Activated effector memory CD4-positive, alpha-beta T cell treated with Interleukin-2 at 50 U/mL for 16 hours (primary cell): Measurements from ENCODE around the gene PKNOX1.
"Not testable (repeated sequence)": the region's sequence is repeated elsewhere in the genome, so short reads cannot be mapped to it uniquely, and the experiment has no call there.

Experiments used
- DNase-seq: peaks from one replicate; pipeline ENCODE4 v3.0.0-alpha.2; 2020

The PKNOX1 gene

DNA sequence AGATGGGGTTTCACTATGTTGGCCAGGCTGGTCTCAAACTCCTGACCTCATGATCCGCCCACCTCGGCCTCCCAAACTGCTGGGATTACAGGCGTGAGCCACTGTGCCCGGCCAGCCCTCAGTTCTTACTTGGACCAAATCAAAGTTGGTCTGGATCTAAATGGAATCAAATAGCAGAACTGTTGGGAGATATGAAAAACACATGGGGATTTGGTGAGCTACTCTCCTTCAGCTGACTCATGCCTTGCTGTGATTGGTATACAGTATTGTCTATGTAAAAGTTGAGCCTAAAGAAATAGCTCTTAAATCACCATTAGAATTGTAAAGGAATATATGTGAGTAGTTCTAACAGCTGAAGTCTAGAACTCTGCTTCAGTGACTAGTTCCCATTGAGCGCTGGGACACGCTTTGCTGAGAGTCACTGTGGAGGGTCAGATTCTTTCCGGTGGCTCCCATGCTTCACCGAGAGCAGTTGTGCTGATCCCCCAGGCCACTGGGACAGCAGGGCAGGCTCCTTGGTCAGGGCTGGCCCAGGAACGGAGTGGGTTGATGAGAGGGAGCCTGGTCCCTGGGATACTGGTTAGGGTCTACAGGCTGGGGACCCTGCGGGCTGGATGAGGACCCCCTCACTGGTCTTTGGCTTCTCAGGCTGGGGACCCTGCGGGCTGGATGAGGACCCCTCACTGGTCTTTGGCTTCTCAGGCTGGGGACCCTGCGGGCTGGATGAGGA lies 14.0 kb downstream of the PKNOX1 start:
- no peak for DNase-seq

DNA sequence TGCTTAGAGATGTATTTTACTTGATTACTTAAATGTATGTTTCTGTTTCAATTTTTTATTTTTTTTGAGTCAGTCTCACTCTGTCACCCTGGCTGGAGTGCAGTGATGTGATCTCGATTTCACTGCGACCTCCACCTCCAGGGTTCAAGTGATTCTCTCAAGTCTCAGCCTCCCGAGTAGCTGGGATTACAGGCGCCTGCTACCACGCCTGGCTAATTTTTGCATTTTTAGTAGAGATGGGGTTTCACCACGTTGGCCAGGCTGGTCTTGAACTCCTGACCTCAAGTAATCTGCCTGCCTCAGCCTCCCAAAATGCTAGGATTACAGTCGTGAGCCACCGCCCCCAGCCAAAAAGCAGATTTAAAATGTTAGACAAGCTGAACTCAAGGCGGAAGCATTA lies 15.0 kb downstream of the PKNOX1 start:
- DNase-seq, result not testable (repeated sequence)

DNA sequence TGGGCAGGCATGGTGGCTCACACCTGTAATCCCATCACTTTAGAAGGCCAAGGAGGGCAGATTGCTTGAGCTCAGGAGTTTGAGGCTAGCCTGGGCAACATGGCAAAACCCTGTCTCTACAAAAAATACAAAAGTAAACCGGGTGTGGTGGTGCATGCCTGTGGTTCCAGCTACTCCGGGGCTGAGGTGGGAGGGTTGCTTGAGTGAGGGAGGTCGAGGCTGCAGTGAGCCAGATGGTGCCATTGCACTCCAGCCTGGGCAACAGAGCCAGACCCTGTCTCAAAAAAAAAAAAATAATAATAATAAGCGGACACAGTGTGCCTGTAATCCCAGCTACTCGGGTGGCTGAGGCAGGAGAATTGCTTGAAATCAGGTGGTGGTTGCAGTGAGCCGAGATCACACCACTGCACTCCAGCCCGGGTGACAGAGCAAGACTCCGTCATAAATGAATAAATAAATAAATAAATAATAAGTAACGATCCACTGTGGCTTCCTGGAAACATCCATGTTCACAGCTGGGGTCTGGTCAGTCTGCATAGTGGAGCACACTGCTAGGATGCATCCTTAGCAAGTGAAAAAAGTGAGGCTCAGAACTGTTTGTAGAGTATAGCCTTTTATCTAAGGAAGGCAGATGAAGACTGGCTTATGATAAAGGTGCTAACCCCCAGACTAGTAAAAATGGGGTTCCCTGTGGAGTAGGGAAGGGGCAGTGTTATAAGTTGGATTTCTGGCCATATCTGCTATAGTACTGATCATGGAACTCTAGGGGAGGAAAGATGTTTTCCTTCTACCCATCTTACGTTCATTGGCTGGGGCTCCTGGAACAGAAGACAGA lies 15.7 kb downstream of the PKNOX1 start:
- DNase-seq, result no peak

GRCh38 chr21:42991992-42992740 lies 17.8 kb downstream of the PKNOX1 start:
- no peak for DNase-seq

DNA sequence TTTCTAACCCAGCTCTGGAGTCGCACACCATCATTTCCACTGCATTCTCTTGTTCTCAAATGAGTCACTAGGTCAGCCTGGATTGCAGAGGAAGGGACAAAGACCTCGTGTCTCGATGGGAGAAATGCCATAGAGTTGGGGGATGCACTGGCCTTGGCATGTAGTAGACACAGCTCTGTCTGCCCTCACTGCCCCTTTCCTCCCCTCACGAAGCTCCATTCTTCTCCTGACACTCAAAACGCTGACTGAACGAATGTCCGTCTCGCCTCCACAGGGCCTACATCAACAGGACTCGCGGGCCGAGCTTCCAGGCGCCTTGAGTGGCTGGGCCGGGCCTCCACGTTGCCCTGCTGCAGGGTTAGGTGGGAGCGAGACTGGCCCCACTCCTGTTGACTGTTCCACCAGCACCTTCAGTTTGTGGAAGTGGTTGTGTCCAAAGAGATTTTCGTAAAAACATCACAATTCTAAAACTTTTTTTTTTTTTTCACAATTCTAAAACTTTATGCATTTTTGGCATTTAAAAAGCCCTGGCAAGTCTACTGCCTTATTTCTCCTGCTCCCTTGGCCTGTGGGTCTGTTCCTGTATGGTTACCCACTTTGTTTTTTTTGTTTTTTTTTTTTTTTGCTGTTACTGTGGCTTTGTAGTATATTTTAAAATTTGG lies 18.8 kb downstream of the PKNOX1 start:
- DNase-seq, result no peak

DNA sequence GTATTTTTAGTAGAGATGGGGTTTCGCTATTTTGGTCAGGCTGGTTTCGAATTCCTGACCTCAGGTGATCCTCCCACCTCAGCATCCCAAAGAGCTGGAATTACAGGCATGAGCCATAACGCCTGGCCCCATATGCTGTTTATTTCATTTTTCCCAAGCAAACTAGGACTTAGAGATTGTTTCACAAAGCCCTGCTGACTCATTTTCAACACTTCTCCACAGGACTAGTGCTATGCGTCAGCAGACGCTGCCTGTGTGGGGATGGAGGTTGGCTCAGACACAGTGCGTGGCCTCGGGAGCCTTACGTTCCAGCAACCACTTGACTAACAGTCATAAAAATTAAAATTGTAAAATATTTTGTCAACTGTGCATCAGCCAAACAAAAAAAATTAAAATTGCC lies 22.7 kb downstream of the PKNOX1 start:
- DNase-seq, result no peak

DNA sequence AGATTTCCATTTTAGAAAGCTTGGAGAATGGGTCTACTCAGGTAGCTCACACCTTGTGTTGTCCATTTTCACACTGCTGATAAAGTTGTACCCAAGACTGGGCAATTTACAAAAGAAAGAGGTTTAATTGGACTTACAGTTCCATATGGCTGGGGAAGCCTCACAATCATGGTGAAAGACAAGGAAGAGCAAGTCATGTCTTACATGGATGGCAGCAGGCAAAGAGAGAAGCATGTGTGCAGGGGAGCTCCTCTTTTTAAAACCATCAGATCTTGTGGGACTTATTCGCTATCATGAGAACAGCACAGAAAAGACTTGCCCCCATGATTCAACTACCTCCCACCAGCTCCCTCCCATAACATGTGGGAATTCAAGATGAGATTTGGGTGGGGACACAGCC lies 23.6 kb downstream of the PKNOX1 start:
- not testable (repeated sequence) for DNase-seq

GRCh38 chr21:42999152-42999551 lies 24.8 kb downstream of the PKNOX1 start:
- DNase-seq, result not testable (repeated sequence)

GRCh38 chr21:43000041-43000440 lies 25.7 kb downstream of the PKNOX1 start:
- DNase-seq, result not testable (repeated sequence)

DNA sequence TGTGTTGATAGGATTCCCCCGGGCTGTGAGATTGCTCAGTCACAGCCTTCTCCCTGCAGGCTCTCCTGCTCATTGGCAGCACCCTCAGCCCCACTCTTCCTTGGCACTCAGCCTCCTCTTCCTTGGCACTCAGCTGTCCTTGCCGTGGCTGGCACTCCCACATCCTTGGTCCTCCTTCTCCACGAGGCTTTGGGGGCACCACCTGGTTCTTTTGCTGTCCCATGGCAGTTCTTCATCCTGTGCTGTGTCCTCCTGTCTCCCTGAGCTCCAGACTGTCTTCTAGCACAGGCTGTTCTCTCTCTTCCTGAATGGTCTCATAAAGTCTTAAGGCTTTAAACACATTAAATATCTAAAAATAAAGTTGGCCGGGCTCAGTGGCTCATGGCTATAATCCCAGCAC lies 27.0 kb downstream of the PKNOX1 start:
- DNase-seq, result no peak

- no peak for DNase-seq
Measured at GRCh38 chr21:43004926-43005325, 30.6 kb downstream of the PKNOX1 start.

DNA sequence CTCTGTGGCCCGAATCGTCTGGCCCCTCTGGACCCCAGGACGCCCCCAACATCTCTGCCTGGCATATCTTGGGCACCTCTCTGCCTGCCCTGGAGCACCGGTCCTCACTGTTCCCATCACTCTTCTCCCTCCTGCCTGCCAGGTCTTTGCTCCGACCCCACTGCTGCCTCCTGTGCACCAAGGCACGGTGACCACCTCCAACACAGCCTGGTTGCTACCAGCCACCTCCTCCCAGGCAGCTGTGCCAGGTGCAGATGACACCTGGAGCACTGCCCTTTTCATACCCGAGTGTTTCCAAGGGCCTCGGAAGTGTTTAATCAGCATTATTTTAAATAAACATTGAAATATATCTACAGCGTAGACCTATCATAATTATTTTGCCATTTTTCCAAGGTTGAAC lies 31.3 kb downstream of the PKNOX1 start:
- DNase-seq, result no peak

GRCh38 chr21:43006051-43006873 lies 31.9 kb downstream of the PKNOX1 start:
- not testable (repeated sequence) for DNase-seq

GRCh38 chr21:43006874-43007208 lies 32.5 kb downstream of the PKNOX1 start:
- no peak for DNase-seq

DNA sequence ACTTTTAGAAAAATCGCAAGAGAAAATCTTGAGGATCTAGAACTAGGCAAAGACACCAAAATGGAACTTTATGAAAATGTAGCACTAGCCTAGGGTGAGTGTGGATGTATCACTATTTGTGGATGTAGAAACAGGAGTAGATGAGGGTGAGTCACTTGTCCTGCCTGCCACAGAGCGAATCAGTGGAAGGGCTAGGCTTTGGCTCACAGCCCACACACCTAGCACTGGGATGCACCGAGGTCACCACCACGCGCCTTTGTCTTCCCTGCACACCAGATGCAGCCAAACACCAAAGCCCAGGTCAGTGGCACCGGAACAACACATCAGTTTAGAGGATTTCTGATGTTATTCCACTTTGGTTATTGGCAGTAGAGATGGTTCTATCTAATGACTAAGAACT lies 38.2 kb downstream of the PKNOX1 start:
- DNase-seq, result no peak

DNA sequence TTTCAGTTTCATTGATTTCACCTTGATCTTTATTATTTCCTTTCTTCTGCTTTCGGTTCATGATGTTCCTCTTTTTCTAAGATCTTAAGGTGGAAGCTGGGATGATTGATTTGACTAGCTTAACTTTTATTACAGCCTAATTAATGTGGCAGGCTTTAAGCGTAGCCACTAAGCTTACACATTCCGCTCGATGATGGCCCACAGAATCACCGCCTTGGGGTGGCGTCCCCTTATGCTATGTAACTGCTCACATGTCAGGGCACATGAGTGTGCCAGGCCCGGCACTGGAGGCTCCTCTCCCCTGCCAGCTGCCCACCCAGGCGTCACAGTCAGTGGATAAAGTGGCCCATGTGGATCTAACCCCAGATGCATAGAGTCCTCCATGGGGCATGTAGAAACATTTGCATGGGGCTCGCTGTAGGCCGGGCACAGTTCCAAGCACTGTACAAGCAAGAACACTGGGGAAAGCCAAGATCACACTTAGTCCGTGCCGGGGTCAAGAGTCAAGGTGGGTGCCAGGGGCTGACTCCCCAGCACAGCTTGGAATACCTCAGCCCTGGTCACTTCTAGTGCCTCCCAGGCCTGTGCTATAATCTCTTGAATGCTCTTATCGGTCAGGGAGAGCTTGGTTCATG lies 41.7 kb downstream of the PKNOX1 start:
- no peak for DNase-seq

GRCh38 chr21:43016728-43017127 lies 42.4 kb downstream of the PKNOX1 start:
- DNase-seq, result no peak

GRCh38 chr21:43018519-43018918 lies 44.2 kb downstream of the PKNOX1 start:
- no peak for DNase-seq

DNA sequence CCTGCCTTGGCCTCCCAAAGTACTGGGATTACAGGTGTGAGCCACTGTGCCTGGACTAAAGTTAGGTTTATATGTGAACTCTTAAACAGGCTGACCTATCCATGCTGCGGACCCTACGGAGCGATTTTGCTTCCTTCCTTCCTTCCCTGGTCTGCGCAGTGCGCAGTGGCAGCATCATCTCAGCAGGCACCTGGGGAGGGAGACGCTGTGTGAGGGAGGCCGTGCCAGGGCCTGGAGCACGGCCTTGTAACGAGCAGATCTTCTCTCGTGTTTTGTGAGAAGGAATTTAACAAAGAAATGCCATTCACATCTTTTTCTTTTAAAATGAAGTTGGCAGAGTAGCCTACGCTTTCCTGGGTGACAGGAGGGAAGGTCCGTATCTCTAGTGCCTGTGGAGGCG lies 45.8 kb downstream of the PKNOX1 start:
- DNase-seq, result no peak

DNA sequence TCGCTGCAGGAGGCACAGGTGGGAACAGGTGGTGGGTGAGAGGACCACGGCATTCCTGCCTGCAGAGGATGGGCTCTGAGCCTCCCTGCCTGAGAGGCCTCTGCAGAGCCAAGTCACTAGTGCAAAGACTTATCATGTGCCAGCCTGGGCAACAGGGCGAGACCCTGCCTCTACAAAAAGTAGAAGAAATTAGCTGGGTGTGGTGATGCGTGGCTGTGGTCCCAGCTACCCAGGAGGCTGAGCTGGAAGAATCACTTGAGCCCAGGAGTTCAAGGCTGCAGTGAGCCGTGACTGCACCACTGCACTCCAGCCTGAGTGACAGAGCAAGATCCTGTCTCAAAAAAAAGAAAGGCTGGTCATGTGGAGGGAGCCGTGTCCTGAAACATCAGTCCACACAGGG lies 46.4 kb downstream of the PKNOX1 start:
- no peak for DNase-seq

- no peak for DNase-seq
Measured at GRCh38 chr21:43021191-43021590, 46.8 kb downstream of the PKNOX1 start.
